Peyer's patch (tissue), 4 donors: ENCODE data around the gene ANKMY1.

Experiments
- POLR2A ChIP-seq, 2 donors: fragments of 450-650 bp; IDR thresholded peaks; one replicate each; pipeline ENCODE4 v1.5.1; 2017; ENCODE audit warnings: antibody characterized with exemption in 2 of 2, mild to moderate bottlenecking in 2 of 2, moderate library complexity in 2 of 2
- TF ChIP-seq, protein P1 (sequence below), 6 experiments: fragments of 450-650 bp in 4 of 6; fragments of 200-600 bp in 2 of 6; sonication (generic) in 1 of 6; IDR thresholded peaks; one replicate each; pipeline ENCODE4 v1.5.1; 2017 to 2019; ENCODE audit warnings: antibody characterized with exemption in 6 of 6, mild to moderate bottlenecking in 3 of 6, moderate library complexity in 1 of 6

DNA sequence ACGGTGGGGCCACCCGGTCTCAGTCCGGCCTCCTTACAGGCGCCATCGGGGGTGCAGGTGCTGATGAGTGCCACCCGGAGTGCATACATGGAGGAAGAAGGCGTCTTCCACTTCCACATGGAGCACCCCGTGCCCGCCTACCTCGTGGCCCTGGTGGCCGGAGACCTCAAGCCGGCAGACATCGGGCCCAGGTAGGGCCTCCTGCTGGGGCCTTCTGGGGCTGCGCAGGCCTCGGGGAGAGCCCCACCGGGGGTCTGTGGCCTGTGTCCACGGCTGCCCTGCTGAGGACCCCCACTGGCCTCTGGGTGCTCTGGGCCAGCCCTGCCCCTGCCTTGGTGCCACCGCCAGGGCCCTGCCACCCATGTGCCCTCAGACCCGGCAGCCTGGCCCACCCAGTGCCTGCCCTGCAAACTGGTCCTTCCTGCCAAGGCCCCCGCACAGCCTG is 15.3 kb upstream of the ANKMY1 start:
- TF ChIP-seq, protein P1, sequence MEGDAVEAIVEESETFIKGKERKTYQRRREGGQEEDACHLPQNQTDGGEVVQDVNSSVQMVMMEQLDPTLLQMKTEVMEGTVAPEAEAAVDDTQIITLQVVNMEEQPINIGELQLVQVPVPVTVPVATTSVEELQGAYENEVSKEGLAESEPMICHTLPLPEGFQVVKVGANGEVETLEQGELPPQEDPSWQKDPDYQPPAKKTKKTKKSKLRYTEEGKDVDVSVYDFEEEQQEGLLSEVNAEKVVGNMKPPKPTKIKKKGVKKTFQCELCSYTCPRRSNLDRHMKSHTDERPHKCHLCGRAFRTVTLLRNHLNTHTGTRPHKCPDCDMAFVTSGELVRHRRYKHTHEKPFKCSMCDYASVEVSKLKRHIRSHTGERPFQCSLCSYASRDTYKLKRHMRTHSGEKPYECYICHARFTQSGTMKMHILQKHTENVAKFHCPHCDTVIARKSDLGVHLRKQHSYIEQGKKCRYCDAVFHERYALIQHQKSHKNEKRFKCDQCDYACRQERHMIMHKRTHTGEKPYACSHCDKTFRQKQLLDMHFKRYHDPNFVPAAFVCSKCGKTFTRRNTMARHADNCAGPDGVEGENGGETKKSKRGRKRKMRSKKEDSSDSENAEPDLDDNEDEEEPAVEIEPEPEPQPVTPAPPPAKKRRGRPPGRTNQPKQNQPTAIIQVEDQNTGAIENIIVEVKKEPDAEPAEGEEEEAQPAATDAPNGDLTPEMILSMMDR (IDR thresholded peaks at IDR 0.05), result no peak
- no peak for TF ChIP-seq POLR2A (IDR thresholded peaks at IDR 0.05)
